Measurements from ENCODE around the gene SEMA4F. TPM values are rescaled to one million over a fixed set of nuclear protein-coding genes. Genes with fewer than 3 reads are reported as not detected.

SEMA4F gene
- total RNA-seq, 1 experiment from 2014 or later: 6.6 TPM

DNA sequence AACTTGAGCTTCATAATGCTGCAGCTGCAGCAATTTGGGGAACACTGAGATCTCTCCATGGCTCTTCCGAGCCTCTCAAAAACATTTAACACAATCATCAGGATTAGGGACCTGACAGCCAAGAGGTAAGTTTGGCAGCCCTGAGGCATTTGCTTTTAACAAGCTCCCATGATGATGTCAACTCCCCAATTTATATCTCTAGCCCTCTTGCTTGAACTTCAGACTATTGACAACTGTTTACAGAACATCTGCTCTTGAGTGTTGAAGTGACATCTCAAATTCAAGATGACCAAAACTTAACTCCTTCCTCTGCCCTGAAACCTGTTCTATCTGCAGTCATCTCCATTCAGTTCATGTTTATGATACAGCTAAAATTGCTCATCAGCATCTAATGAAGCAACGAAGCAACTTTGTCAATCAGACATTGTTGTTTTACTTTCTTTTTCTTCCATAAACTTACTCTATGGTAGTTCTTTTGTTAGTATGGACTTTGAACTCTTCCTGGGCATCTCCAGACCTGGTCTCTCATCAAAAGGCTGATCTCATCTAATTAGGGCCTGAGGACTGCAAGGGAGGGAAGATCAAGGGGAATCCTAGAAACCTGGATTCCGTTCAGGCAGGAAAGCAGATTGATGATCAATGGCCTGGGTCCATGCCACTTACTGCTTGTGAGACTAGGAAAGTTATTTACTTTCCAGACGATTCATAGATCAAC, 48.1 kb downstream of the SEMA4F start:
- H3K4me1 Mint-ChIP-seq: peaks cover 10% of the 10 kb centered on the region in 2 experiments
- H3K4me3 Mint-ChIP-seq: no peak overlapping the region
- H3K79me1 ChIP-seq (ENCODE audit: insufficient read depth, low read depth, low read length, poor library complexity, severe bottlenecking): no peaks in the 10 kb centered on the region
- no peak overlapping the region for H3K4me2 ChIP-seq (ENCODE audit: insufficient read depth, insufficient read length, low read length)
- H2BK15ac ChIP-seq (ENCODE audit: low read depth, low read length): no peak overlapping the region
- DNase-seq: no peak
- WGBS (ENCODE audit: extremely low coverage, insufficient read length, low lambda C conversion rate): no CpG with 5 or more reads among the region's 4 CpGs
- no peaks in the 10 kb centered on the region; a peak in 2 of 5 replicates for H3K9me3 Mint-ChIP-seq
- no peaks in the 10 kb centered on the region for H3K27me3 ChIP-seq (ENCODE audit: insufficient read depth, low read length)
- H3K18ac ChIP-seq (ENCODE audit: insufficient read length, low read depth, low read length): no peak overlapping the region
- no peak overlapping the region for H2AFZ ChIP-seq (ENCODE audit: low read length)
- no peaks in the 10 kb centered on the region; the same call in 1 of the 2 replicates for H3K4me1 ChIP-seq (ENCODE audit: insufficient read depth, low read length)
- no peak overlapping the region for H4K91ac ChIP-seq (ENCODE audit: insufficient read length, low read depth, low read length)
- no peaks in the 10 kb centered on the region for H3K23me2 ChIP-seq (ENCODE audit: insufficient read length, low read depth, low read length, poor library complexity, severe bottlenecking)
- H3K79me2 ChIP-seq (ENCODE audit: insufficient read depth, low read length): no peaks in the 10 kb centered on the region
- no peak overlapping the region for H3K4ac ChIP-seq (ENCODE audit: low read depth, low read length)
- no peak overlapping the region for H3K27ac Mint-ChIP-seq
- H3K23ac ChIP-seq (ENCODE audit: insufficient read length, low read depth, low read length): no peak overlapping the region
- H3K27me3 Mint-ChIP-seq (ENCODE audit: low read depth): peaks cover 3% of the 10 kb centered on the region; the same call in 1 of the 2 replicates
- H3K9me3 ChIP-seq (ENCODE audit: control insufficient read depth, low read depth, low read length): no peaks in the 10 kb centered on the region
- TF ChIP-seq, protein P1, sequence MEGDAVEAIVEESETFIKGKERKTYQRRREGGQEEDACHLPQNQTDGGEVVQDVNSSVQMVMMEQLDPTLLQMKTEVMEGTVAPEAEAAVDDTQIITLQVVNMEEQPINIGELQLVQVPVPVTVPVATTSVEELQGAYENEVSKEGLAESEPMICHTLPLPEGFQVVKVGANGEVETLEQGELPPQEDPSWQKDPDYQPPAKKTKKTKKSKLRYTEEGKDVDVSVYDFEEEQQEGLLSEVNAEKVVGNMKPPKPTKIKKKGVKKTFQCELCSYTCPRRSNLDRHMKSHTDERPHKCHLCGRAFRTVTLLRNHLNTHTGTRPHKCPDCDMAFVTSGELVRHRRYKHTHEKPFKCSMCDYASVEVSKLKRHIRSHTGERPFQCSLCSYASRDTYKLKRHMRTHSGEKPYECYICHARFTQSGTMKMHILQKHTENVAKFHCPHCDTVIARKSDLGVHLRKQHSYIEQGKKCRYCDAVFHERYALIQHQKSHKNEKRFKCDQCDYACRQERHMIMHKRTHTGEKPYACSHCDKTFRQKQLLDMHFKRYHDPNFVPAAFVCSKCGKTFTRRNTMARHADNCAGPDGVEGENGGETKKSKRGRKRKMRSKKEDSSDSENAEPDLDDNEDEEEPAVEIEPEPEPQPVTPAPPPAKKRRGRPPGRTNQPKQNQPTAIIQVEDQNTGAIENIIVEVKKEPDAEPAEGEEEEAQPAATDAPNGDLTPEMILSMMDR (conservative IDR thresholded peaks at IDR 0.05): no peak
- H4K20me1 ChIP-seq (ENCODE audit: control insufficient read depth, insufficient read depth, insufficient read length): no peaks in the 10 kb centered on the region
- no peaks in the 10 kb centered on the region for H3K36me3 Mint-ChIP-seq (ENCODE audit: insufficient read depth in 1 of 3, low read depth in 3 of 3)
- no peak overlapping the region for H4K8ac ChIP-seq (replicated peaks; ENCODE audit: insufficient read length, low read depth, low read length)
- no peak overlapping the region for H2BK20ac ChIP-seq (ENCODE audit: low read depth, low read length, poor library complexity, severe bottlenecking)
- H3T11ph ChIP-seq (ENCODE audit: low read length): no peak overlapping the region
- H2AK5ac ChIP-seq (ENCODE audit: insufficient read length, low read length): no peak overlapping the region
- no peak overlapping the region for H3K14ac ChIP-seq (ENCODE audit: insufficient read depth, low read length)
- H3K9ac ChIP-seq (ENCODE audit: extremely low read depth, insufficient read length, low read length): no peak overlapping the region
- no peak overlapping the region for H4K5ac ChIP-seq (ENCODE audit: insufficient read length, low read depth, low read length)
- H2BK120ac ChIP-seq (ENCODE audit: low read depth, low read length, poor library complexity, severe bottlenecking): no peak overlapping the region
- no peak overlapping the region for H3K27ac ChIP-seq (ENCODE audit: insufficient read length, low read depth, low read length)
- no peak overlapping the region for H2BK5ac ChIP-seq (ENCODE audit: insufficient read length, low read length)
- no peak overlapping the region for H2BK12ac ChIP-seq (ENCODE audit: insufficient read length, low read depth, low read length)
- H3K56ac ChIP-seq (ENCODE audit: insufficient read length, low read depth, low read length): no peak overlapping the region

Measured in H9 (cell line).